HG02943 (cell line): Measurements from ENCODE around the gene FGF22.
"Not testable (repeated sequence)": the region's sequence is repeated elsewhere in the genome, so short reads cannot be mapped to it uniquely, and the experiment has no call there.

ENCODE experiments used
- ATAC-seq: cut with Tn5 transposase; IDR thresholded peaks from one replicate; pipeline ENCODE4 v1.9.1; 2021; ENCODE audit warnings: mild to moderate bottlenecking, low read depth, moderate library complexity; ENCODE audit not compliant: unreplicated experiment

Gene FGF22

GRCh38 chr19:605061-605971 is 34.4 kb upstream of the FGF22 start:
- ATAC-seq: not testable (repeated sequence)

GRCh38 chr19:607301-608154 is 32.2 kb upstream of the FGF22 start:
- ATAC-seq: no peak

- no peak for ATAC-seq
Measured at GRCh38 chr19:608155-609003, 31.3 kb upstream of the FGF22 start.

GRCh38 chr19:609004-609346 is 30.7 kb upstream of the FGF22 start:
- ATAC-seq: no peak

- ATAC-seq: no peak
Measured at GRCh38 chr19:610071-610800, 29.4 kb upstream of the FGF22 start.

- ATAC-seq: no peak
Measured at GRCh38 chr19:610801-611480, 28.7 kb upstream of the FGF22 start.

- ATAC-seq: no peak
Measured at GRCh38 chr19:611481-611868, 28.2 kb upstream of the FGF22 start.

GRCh38 chr19:612941-613340 is 26.7 kb upstream of the FGF22 start:
- no peak for ATAC-seq

GRCh38 chr19:613732-614567 is 25.7 kb upstream of the FGF22 start:
- ATAC-seq: no peak

- no peak for ATAC-seq
Measured at GRCh38 chr19:615619-616018, 24.1 kb upstream of the FGF22 start.

- ATAC-seq: no peak
Measured at GRCh38 chr19:616062-616700, 23.5 kb upstream of the FGF22 start.

- no peak for ATAC-seq
Measured at GRCh38 chr19:616747-617526, 22.7 kb upstream of the FGF22 start.

- no peak for ATAC-seq
Measured at GRCh38 chr19:617551-618246, 22.0 kb upstream of the FGF22 start.

GRCh38 chr19:618247-618619 is 21.4 kb upstream of the FGF22 start:
- no peak for ATAC-seq

- ATAC-seq: no peak
Measured at GRCh38 chr19:618674-619285, 20.9 kb upstream of the FGF22 start.

- no peak for ATAC-seq
Measured at GRCh38 chr19:619286-620002, 20.2 kb upstream of the FGF22 start.
